Medulla oblongata (tissue), 1 donor: ENCODE measurements around the gene HS3ST3B1.

Experiments
- DNase-seq: peaks from one replicate; pipeline ENCODE4 v3.0.0-alpha.2; 2015; ENCODE audit errors: extremely low spot score

Gene HS3ST3B1

GRCh38 chr17:14354807-14355206 is 53.9 kb downstream of the HS3ST3B1 start:
- no peak for DNase-seq

DNA sequence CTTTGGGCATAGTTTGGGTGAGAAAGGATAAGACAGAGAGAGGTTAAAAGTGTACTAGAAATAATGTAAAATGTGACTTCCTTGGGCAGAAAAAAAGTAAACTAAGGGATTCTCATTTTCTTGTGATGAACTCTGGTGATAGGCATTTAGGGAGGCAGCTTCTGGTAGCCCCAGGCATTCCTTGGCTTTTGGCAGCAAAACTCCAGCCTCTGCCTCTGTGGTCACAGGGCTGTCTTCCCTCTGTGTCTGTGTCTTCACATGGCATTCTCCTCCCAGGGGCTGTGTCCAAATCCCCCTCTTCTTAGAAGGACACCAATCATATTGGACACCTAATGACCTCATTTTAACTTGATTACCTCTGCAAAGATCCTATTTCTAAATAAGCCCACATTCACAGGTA is 54.7 kb downstream of the HS3ST3B1 start:
- no peak for DNase-seq

DNA sequence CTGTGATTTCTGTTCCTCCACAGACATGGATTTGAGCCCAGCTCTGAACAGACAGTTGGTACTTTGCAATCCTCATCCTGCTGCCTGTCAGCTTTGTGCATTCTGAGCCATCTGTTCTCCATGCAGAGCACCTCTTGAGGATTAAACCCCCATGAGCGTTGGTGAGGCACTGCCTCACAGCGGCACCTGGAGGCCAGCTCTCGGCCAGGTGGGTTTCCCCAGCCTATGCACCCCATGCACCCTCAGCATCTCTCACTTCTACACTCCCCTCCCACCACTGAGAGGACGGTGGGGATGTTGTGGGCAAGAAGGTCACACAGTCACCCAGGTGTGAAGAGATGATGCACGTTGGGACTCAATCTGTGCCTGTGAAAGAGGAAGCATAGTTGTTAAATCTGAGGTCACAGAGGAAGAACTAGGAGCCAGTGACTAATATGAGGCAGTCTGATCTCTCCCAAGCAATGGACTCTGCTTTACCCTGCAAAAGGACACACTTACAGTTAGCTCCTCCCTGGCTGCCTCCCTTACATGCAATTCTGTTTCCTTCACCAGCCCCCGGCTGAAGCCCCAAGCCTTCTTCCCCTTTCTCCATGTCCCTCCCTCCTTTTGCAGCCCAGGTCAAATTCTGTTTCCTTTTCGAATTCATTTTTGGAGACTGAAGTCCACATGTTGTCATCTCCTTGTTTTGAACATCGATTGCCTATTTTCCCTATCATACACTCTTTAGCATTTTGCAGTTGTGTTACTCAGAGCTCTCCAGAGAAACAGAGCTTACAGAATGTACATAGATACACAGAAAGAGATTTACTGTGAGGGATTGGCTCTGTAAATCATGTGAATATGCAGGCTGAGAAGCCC is 58.5 kb downstream of the HS3ST3B1 start:
- no peak for DNase-seq

GRCh38 chr17:14360856-14361255 is 60.0 kb downstream of the HS3ST3B1 start:
- no peak for DNase-seq

DNA sequence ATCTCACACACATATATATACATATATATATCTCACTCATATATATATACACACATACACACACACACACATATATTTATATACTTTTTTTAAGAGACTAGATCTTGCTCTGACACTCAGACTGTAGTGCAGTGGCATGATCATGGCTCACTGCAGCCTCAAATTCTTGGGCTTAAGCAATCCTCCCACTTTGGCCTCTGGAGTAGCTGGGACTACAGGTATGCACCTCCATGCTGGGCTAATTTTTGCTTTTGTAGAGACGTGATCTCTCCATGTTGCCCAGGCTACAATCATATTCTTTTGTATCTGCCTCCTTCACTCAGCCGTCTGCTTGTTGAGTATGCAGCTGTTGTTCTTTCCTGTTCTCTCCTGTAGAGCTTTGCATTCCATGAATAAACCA is 60.6 kb downstream of the HS3ST3B1 start:
- no peak for DNase-seq

GRCh38 chr17:14361945-14362508 is 61.1 kb downstream of the HS3ST3B1 start:
- no peak for DNase-seq

DNA sequence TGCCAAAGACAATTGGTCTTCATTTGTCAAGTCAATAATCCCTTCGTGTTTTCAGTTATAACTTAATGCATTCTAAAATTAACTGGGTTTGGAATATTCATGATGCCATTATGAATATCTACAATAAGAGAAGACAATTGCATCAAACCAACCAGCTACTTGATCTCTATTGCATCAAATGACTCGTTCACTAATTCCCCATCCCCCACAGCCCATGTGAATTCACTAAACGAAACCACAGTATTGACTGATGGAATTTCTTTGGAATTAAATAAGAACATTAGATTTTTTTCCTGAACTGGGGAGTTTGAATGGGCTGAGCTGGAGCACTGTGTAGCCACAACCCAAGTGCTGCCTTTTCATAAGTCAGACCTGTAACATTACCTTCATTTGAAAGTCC is 65.3 kb downstream of the HS3ST3B1 start:
- no peak for DNase-seq

- DNase-seq: no peak
Measured at GRCh38 chr17:14372461-14372860, 71.6 kb downstream of the HS3ST3B1 start.

- no peak for DNase-seq
Measured at GRCh38 chr17:14372905-14373613, 72.2 kb downstream of the HS3ST3B1 start.

- DNase-seq: no peak
Measured at GRCh38 chr17:14373614-14374259, 72.9 kb downstream of the HS3ST3B1 start.

DNA sequence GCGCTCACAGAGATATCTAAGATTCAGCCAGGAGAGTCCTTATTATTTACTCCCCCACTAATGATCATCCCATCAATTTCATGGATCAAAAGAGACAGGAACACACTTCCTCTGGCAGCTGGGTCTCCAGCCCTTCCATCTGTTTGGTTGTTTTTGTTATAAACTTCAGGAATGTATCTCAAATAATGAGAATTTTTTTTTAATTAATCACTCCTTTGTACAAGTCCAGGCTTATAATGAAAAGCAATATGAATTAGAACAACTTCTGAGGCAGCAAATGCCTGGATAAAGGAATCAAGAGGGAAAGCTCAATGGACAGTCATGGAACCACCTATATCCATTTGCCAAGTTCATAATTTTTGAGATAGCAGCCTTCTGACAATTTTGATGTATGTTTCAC is 73.4 kb downstream of the HS3ST3B1 start:
- no peak for DNase-seq

GRCh38 chr17:14376666-14377065 is 75.8 kb downstream of the HS3ST3B1 start:
- no peak for DNase-seq

DNA sequence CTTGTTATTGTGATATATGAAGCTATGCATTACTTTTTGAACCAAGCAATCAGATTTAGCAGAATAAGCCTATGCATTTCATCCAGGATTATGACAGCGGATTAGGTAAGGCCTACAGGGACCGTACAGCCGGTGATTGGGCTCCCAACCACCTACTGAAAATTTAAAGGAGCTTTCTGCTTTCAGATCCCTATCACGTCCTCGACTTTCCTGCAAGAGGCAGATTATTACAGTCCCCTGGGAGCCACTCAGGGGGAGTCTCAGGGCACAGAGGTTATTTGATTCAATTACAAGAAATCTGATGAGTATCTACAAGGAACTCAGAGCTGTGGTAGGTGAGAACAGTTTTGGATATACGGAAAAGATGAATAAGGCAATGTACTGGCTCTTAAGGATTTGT is 80.7 kb downstream of the HS3ST3B1 start:
- DNase-seq: no peak

GRCh38 chr17:14387036-14387435 is 86.2 kb downstream of the HS3ST3B1 start:
- no peak for DNase-seq

DNA sequence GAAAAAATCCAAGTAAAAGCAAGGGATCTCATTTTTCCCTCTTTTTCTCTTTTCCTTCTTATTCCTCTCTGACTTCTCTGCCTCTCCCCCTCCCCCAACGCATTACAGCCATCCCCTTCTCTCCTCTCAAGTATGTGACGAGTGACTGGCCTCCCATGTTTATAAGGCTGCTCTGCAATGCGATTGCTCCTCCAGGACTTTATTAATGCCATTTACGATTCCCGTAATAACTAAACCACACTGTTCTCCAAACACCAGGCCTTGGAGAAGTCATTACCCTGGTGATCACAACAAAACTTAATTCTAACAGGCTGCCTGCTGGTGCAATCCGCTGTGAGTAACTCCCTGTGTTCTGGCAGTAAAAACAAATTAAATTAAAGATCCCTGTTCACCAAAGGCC is 88.8 kb downstream of the HS3ST3B1 start:
- DNase-seq: no peak

DNA sequence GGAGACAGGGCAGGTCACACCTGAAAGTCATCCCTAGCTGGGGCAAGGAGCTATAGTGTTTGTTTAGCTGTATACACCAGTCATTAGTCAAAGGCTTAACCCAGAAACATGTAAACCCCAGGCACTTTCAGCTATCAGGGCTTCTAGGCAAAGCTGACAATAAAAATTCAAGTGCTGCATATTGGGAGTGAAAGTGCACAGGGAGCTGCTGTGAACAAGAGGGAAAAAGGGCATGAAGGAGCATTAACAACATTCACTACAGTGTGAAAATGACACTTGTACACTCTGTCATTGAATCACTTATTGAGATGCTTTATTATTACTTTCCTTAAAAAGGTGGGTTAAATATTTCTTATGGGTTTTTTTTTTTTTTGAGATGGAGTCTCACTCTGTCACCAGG is 92.8 kb downstream of the HS3ST3B1 start:
- no peak for DNase-seq

DNA sequence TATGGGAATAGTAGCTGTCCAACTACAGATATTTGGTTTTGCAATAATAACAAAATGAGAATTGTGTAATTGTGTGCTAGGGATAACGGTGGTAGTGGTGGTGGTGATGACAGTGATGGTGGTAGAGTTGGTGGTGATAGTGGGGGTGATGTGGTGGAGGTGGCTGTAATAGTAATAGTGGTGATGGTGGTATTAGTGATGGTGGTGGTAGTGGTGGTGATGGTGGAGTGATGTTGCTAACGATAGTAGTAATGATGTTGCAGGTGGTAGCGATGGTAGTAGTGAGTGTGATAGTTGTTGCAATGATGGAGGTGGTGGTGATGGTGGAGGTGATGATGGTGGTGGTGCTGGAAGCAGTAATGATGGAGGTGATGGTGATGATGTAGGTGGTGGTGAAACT is 94.4 kb downstream of the HS3ST3B1 start:
- no peak for DNase-seq

- DNase-seq: no peak
Measured at GRCh38 chr17:14396547-14396946, 95.7 kb downstream of the HS3ST3B1 start.

DNA sequence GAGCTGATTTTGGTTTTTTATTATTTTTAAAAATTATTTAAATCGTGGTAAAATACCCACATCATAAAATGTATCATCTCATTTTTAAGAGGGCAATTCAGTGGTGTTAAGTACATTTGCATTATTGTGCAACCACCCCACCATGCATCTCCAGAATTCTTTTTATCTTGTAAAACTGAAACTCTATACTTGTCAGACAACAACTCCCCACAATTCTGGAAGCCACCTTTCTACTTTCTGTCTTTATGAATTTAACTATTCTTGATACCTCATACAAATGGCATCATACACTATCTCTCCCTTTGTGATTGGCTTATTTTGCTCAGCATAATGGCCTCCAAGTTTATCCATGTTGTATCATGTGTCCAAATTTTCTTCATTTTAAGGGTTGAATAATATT is 97.9 kb downstream of the HS3ST3B1 start:
- no peak for DNase-seq
